OCI-LY1 (cell line): ENCODE data around the gene GBX2.

ENCODE experiments used
- CTCF ChIP-seq: fragments of 200-600 bp; sonication (generic), shearing (Covaris generic); IDR thresholded peaks from 2 replicates; pipeline ENCODE4 v1.5.1; 2017; ENCODE audit warnings: mild to moderate bottlenecking, antibody characterized with exemption, low read length, moderate library complexity, mixed read lengths
- EZH2 ChIP-seq: fragments of 200-600 bp; sonication (generic), shearing (Covaris generic); IDR thresholded peaks from 2 replicates; pipeline ENCODE4 v1.8.0; 2017; ENCODE audit warnings: borderline replicate concordance, mixed run types, mild to moderate bottlenecking, antibody characterized with exemption, low read length, moderate library complexity, mixed read lengths

GRCh38 chr2:236208019-236208926, 40.1 kb upstream of the GBX2 start:
- TF ChIP-seq EZH2 (no peak), CTCF (no peak)
